GM10847 (cell line): Measurements from ENCODE around the gene FCN2.

ENCODE experiments used
- POLR2A ChIP-seq: IDR thresholded peaks from 2 replicates; pipeline ENCODE4 v1.6.1; 2011; ENCODE audit not compliant: insufficient read length; ENCODE audit errors: extremely low read depth

The FCN2 gene

GRCh38 chr9:134841180-134841904, 39.3 kb upstream of the FCN2 start:
- TF ChIP-seq POLR2A: no peak

- TF ChIP-seq POLR2A: no peak
Observed at GRCh38 chr9:134842321-134842720, 38.3 kb upstream of the FCN2 start.

- no peak for TF ChIP-seq POLR2A
Observed at GRCh38 chr9:134843740-134844139, 36.9 kb upstream of the FCN2 start.

- no peak for TF ChIP-seq POLR2A
Observed at GRCh38 chr9:134844821-134845220, 35.8 kb upstream of the FCN2 start.

- TF ChIP-seq POLR2A: no peak
Observed at GRCh38 chr9:134846187-134846586, 34.4 kb upstream of the FCN2 start.

- no peak for TF ChIP-seq POLR2A
Observed at GRCh38 chr9:134846699-134847098, 33.9 kb upstream of the FCN2 start.

- TF ChIP-seq POLR2A: no peak
Observed at GRCh38 chr9:134847138-134847537, 33.5 kb upstream of the FCN2 start.

- no peak for TF ChIP-seq POLR2A
Observed at GRCh38 chr9:134847752-134848432, 32.7 kb upstream of the FCN2 start.

GRCh38 chr9:134848504-134848903, 32.1 kb upstream of the FCN2 start:
- TF ChIP-seq POLR2A: no peak

- no peak for TF ChIP-seq POLR2A
Observed at GRCh38 chr9:134850611-134851010, 30.0 kb upstream of the FCN2 start.

GRCh38 chr9:134851020-134851419, 29.6 kb upstream of the FCN2 start:
- no peak for TF ChIP-seq POLR2A

GRCh38 chr9:134852906-134853654, 27.5 kb upstream of the FCN2 start:
- TF ChIP-seq POLR2A: no peak

GRCh38 chr9:134853893-134854292, 26.7 kb upstream of the FCN2 start:
- no peak for TF ChIP-seq POLR2A

GRCh38 chr9:134854541-134854981, 26.0 kb upstream of the FCN2 start:
- TF ChIP-seq POLR2A: no peak

- TF ChIP-seq POLR2A: no peak
Observed at GRCh38 chr9:134855231-134855899, 25.2 kb upstream of the FCN2 start.

GRCh38 chr9:134855900-134856377, 24.7 kb upstream of the FCN2 start:
- TF ChIP-seq POLR2A: no peak
